ENCODE measurements around the gene PHYHIPL.

PHYHIPL gene

DNA sequence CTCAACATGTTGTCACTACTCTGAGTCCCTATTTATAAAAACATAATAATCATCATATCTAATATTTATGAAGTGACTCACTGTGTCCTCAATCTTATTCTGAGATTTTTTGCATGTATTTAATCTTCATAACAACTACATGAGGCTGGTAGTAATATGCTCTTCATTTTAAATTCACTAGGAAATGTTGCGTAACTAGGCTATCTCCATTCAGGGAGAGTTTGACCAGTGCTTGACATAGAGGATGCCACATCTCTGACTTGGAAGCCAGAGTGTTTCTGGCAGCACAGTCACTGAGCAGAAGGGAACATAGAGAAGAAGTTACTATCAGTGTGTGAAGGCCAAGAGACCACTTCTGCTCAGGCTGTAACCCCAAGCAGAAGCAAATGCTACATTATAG, 97.0 kb downstream of the PHYHIPL start:
- H4K20me1 ChIP-seq (ENCODE audit: insufficient read depth, low read length), result no peaks in the 10 kb centered on the region
- H3K9ac ChIP-seq (ENCODE audit: low read length), result no peak overlapping the region
- H3K4me2 ChIP-seq (ENCODE audit: low read depth, low read length), result no peak overlapping the region
- no peaks in the 10 kb centered on the region for H3K36me3 ChIP-seq (replicated peaks; ENCODE audit: insufficient read depth, low read length)
- no peak for DNase-seq
- TF ChIP-seq, protein P1, sequence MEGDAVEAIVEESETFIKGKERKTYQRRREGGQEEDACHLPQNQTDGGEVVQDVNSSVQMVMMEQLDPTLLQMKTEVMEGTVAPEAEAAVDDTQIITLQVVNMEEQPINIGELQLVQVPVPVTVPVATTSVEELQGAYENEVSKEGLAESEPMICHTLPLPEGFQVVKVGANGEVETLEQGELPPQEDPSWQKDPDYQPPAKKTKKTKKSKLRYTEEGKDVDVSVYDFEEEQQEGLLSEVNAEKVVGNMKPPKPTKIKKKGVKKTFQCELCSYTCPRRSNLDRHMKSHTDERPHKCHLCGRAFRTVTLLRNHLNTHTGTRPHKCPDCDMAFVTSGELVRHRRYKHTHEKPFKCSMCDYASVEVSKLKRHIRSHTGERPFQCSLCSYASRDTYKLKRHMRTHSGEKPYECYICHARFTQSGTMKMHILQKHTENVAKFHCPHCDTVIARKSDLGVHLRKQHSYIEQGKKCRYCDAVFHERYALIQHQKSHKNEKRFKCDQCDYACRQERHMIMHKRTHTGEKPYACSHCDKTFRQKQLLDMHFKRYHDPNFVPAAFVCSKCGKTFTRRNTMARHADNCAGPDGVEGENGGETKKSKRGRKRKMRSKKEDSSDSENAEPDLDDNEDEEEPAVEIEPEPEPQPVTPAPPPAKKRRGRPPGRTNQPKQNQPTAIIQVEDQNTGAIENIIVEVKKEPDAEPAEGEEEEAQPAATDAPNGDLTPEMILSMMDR (IDR thresholded peaks at IDR 0.05; ENCODE audit: low read length), result no peak
- TF ChIP-seq EZH2 (optimal IDR thresholded peaks at IDR 0.05; ENCODE audit: low read depth, low read length), result no peak
- no peak for TF ChIP-seq EZH2phosphoT487 (IDR thresholded peaks at IDR 0.05; ENCODE audit: low read length)
- H3K4me1 ChIP-seq (ENCODE audit: low read length), result no peaks in the 10 kb centered on the region
- H3K4me3 ChIP-seq (ENCODE audit: low read length), result no peak overlapping the region
- H3K79me2 ChIP-seq (ENCODE audit: low read length), result no peaks in the 10 kb centered on the region
- H3K27me3 ChIP-seq (replicated peaks; ENCODE audit: insufficient read depth, low read length), result no peaks in the 10 kb centered on the region
- H3K9me2 ChIP-seq (replicated peaks; ENCODE audit: insufficient read depth, low read length), result no peaks in the 10 kb centered on the region
- H2AFZ ChIP-seq (ENCODE audit: low read length), result no peak overlapping the region
- no peaks in the 10 kb centered on the region for H3F3A ChIP-seq (ENCODE audit: insufficient read depth, low read length)
- no peak overlapping the region for H3K27ac ChIP-seq (ENCODE audit: low read length)
- no peaks in the 10 kb centered on the region for H3K9me3 ChIP-seq (replicated peaks; ENCODE audit: insufficient read depth, low read length)

DNA sequence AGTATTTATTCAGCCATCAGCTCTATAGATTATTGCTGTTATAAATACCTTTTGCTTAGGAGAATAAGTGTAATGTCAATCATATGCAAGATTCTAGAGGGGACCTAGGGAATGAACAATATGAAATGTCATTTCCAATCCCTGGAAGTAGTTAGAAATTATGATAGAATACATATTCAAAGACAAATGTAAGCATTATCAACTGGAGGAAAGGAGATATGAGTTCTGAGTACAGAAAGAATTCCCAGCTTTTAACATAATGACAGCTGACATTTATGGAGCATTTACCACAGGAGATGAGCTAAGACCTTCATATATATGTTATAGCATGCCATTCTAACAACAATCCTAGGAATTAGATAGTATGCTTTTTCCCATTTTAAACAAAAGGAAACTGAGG, 99.7 kb downstream of the PHYHIPL start:
- H3K9ac ChIP-seq (ENCODE audit: low read length), result no peak overlapping the region
- H2AFZ ChIP-seq (ENCODE audit: low read length), result no peak overlapping the region
- no peak overlapping the region for H3K27ac ChIP-seq (ENCODE audit: low read length)
- H3F3A ChIP-seq (ENCODE audit: insufficient read depth, low read length), result no peaks in the 10 kb centered on the region
- no peaks in the 10 kb centered on the region for H3K4me1 ChIP-seq (ENCODE audit: low read length)
- no peaks in the 10 kb centered on the region for H3K79me2 ChIP-seq (ENCODE audit: low read length)
- no peaks in the 10 kb centered on the region for H3K27me3 ChIP-seq (replicated peaks; ENCODE audit: insufficient read depth, low read length)
- no peak overlapping the region for H3K4me3 ChIP-seq (ENCODE audit: low read length)
- no peak for DNase-seq
- no peak overlapping the region for H3K4me2 ChIP-seq (ENCODE audit: low read depth, low read length)
- H4K20me1 ChIP-seq (ENCODE audit: insufficient read depth, low read length), result no peaks in the 10 kb centered on the region
- H3K9me2 ChIP-seq (replicated peaks; ENCODE audit: insufficient read depth, low read length), result no peaks in the 10 kb centered on the region
- no peaks in the 10 kb centered on the region for H3K36me3 ChIP-seq (replicated peaks; ENCODE audit: insufficient read depth, low read length)
- H3K9me3 ChIP-seq (replicated peaks; ENCODE audit: insufficient read depth, low read length), result no peaks in the 10 kb centered on the region
- TF ChIP-seq EZH2 (optimal IDR thresholded peaks at IDR 0.05; ENCODE audit: low read depth, low read length), result no peak
- TF ChIP-seq, protein P1 (IDR thresholded peaks at IDR 0.05; ENCODE audit: low read length), result no peak
- TF ChIP-seq EZH2phosphoT487 (IDR thresholded peaks at IDR 0.05; ENCODE audit: low read length), result no peak

DNA sequence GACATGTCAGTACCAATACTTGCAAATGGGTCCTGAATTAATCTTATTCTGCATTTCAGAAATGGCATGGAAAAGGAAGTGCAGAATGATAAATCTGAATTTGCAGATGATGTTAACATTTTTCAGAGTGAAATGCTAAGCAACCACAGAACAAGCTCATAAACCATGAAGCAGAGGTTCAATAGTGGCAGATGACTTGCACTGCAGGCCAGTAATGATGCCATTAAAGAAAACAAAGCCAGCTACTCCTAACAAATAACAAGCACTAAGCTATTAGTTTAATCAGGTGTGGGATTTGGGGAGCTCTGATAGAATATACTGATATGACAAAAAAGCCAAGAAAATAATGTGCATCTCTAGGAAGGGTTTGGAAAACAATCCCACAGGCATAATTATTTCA, 100.5 kb downstream of the PHYHIPL start:
- Histone ChIP-seq H3K36me3 (replicated peaks; ENCODE audit: insufficient read depth, low read length) (no peaks in the 10 kb centered on the region), H3K9me2 (replicated peaks; ENCODE audit: insufficient read depth, low read length) (no peaks in the 10 kb centered on the region), H3K4me3 (ENCODE audit: low read length) (no peak overlapping the region), H3K79me2 (ENCODE audit: low read length) (no peaks in the 10 kb centered on the region), H2AFZ (ENCODE audit: low read length) (no peak overlapping the region), H3F3A (ENCODE audit: insufficient read depth, low read length) (no peaks in the 10 kb centered on the region), H3K27me3 (replicated peaks; ENCODE audit: insufficient read depth, low read length) (no peaks in the 10 kb centered on the region), H3K27ac (ENCODE audit: low read length) (no peak overlapping the region), H4K20me1 (ENCODE audit: insufficient read depth, low read length) (no peaks in the 10 kb centered on the region), H3K4me1 (ENCODE audit: low read length) (no peaks in the 10 kb centered on the region), H3K4me2 (ENCODE audit: low read depth, low read length) (no peak overlapping the region), H3K9me3 (replicated peaks; ENCODE audit: insufficient read depth, low read length) (no peaks in the 10 kb centered on the region), H3K9ac (ENCODE audit: low read length) (no peak overlapping the region)
- TF ChIP-seq, protein P1 (IDR thresholded peaks at IDR 0.05; ENCODE audit: low read length), result no peak
- TF ChIP-seq EZH2phosphoT487 (IDR thresholded peaks at IDR 0.05; ENCODE audit: low read length) (no peak), EZH2 (optimal IDR thresholded peaks at IDR 0.05; ENCODE audit: low read depth, low read length) (no peak)
- no peak for DNase-seq

Data from MM.1S (cell line).